ENCODE measurements around the gene SMAD3. TPM values are rescaled to one million over a fixed set of nuclear protein-coding genes. Genes with fewer than 3 reads are reported as not detected.

The SMAD3 gene
- total and polyA plus RNA-seq, 2 of the 8 experiments (the other 6 are each of a cell fraction or from before 2014, with no cell fraction given) = 10.1 to 12.4 TPM

DNA sequence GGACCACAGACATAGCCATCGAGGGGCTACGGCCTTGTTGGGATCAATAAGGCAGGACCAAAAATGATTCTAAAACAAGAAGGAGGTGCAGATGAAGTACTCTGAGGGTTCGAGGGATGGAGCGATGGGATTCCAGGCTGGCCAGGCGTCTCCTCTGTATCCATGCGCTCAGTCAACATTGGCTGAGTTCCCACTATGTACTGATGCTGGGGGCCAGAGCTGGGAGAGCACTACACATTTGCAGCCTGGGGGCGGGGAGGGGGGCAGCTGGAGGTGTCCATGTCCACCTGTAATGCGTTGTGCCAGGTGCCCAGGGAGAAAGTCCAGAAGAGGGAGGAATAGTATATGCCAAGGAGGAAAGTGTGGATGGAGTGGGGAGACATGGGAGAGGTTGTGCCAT is 107.6 kb downstream of the SMAD3 start (continued):
- no peak for TF ChIP-seq RAD21 (IDR thresholded peaks at IDR 0.05 in 1 of 2, conservative IDR thresholded peaks at IDR 0.05 in 1 of 2; ENCODE audit: low read depth in 2 of 2, low read length in 2 of 2)

Measured in H1 (cell line).